ENCODE data around the gene PDE12. TPM values are rescaled to one million over a fixed set of nuclear protein-coding genes. Genes with fewer than 3 reads are reported as not detected.

PDE12 gene
- total and polyA plus RNA-seq, 2 experiments from 2014 or later, result 3.7 to 10.2 TPM

DNA sequence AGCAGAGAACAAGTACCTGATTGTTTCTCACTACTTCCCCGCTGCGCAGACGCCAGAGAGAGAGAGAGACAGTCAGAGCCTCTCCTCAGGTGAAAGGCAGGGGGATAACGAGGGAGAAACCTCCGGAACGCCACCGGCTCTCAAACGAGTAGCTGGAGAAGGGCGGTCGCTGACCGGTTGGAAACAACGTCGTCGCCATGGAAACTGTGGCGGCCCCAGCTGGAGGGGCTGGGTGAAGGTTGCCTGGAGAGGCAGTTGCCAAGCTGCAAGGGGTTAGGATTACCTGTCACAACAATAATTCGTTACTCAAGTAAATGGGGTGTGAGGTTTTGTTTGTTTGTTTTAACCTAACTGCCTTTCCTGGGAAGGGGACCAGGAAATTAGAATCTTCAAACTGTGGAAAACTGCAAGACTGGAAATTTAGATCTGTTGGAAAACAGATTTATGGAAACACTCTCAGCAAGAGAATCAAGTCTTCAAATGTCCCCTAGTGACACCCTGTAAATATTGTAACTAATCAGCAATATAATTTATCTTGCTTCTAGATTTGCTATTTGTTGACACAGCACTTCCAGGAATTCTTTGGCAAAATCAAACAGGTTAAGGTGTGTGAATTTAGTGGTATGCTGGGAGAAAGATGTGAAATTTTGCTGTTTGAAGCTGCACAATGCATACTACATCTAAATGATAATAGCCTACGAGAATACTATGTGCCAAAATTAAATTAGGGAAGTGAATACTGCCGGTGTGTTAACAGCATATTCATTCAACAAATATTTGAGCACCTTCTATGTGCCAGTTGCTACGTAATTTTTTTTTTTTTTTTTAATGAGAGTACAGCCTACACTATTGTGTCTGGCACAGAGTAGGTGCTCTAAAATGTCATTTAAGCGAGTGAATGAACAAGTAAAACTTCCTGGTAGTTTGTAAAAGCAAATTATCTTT lies 11.6 kb upstream of the PDE12 start, which contains the start of gene DNAH12:
Gene DNAH12, minus strand, starts transcription at position 164 of the 945 bp plus-strand sequence. CDS start 1,474 bp downstream, outside the sequence.
- no peak for TF ChIP-seq CTCF (IDR thresholded peaks at IDR 0.05; ENCODE audit: low read depth, low read length)
- Histone ChIP-seq H3K27me3 (no peaks in the 10 kb centered on the region), H3K4me1 (ENCODE audit: low read depth) (peaks cover 6% of the 10 kb centered on the region), H3K27ac (no peak within 1 kb of the TSS), H3K4me3 (peak within 1 kb of the TSS; percentile 8), H3K36me3 (no peaks in the 10 kb centered on the region), H3K9me3 (ENCODE audit: low read depth) (no peaks in the 10 kb centered on the region)
- peak; percentile 55 to 83 for DNase-seq (ENCODE audit: low read depth in 1 of 2, low spot score in 1 of 2)

GRCh38 chr3:57545636-57546268 lies 10.3 kb upstream of the PDE12 start:
- H3K4me3 ChIP-seq, result no peak overlapping the region
- no peak for TF ChIP-seq CTCF (IDR thresholded peaks at IDR 0.05; ENCODE audit: low read depth, low read length)
- H3K4me1 ChIP-seq (ENCODE audit: low read depth), result peaks cover 6% of the 10 kb centered on the region
- H3K27ac ChIP-seq, result no peak overlapping the region
- H3K9me3 ChIP-seq (ENCODE audit: low read depth), result no peaks in the 10 kb centered on the region
- no peaks in the 10 kb centered on the region for H3K36me3 ChIP-seq
- peak in 1 of 2 donors; percentile 67 for DNase-seq (ENCODE audit: low read depth in 1 of 2, low spot score in 1 of 2)
- no peaks in the 10 kb centered on the region for H3K27me3 ChIP-seq

DNA sequence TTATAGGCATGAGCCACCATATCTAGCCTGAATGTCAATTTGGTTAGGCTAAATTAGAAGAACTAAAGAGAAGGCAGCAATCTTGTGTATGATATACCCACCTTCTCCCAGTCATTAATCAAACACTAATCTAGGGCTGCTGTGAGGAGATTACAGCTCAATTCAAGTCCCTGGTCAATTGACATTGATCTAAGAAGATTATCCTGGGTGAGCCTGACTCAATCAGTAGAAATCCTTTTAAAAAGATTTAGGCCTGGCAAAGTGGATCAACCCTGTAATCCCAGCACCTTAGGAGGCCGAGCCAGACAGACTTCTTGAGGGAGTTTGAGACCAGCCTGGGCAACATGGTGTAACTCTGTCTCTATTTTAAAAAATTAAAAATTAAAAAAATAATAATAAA lies 9.5 kb upstream of the PDE12 start:
- DNase-seq (ENCODE audit: low read depth in 1 of 2, low spot score in 1 of 2), result no peak
- no peaks in the 10 kb centered on the region for H3K36me3 ChIP-seq
- TF ChIP-seq CTCF (IDR thresholded peaks at IDR 0.05; ENCODE audit: low read depth, low read length), result no peak

DNA sequence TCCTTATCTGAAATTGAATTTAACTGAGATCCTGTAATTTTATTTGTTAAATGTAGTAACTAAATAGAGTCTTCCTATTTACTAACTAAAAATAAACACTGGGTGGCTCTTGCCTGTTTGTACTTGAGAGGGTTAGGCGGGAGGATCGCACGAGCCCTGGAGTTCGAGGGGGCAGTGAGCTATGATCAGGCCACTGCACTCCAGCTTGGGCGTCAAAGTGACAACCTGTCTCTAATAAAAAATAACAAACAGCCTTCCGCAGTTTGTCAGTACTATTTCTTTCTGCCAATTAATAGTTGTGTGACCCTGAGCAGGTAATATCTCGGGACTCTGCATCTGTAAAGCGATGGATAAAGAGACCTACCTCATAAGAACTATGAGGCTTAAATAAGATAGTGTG lies 768 bp upstream of the PDE12 start:
- Histone ChIP-seq H3K9me3 (ENCODE audit: low read depth) (no peaks in the 10 kb centered on the region), H3K27me3 (peaks cover 11% of the 10 kb centered on the region), H3K4me3 (peak overlapping the region; percentile 59), H3K4me1 (ENCODE audit: low read depth) (no peaks in the 10 kb centered on the region), H3K27ac (no peak overlapping the region), H3K36me3 (no peaks in the 10 kb centered on the region)
- no peak for TF ChIP-seq CTCF (IDR thresholded peaks at IDR 0.05; ENCODE audit: low read depth, low read length)
- DNase-seq (ENCODE audit: low read depth in 1 of 2, low spot score in 1 of 2), result no peak

More for the DNA sequence above, 9.5 kb upstream of the PDE12 start:
- H3K9me3 ChIP-seq (ENCODE audit: low read depth), result no peaks in the 10 kb centered on the region
- H3K27me3 ChIP-seq, result no peaks in the 10 kb centered on the region
- H3K4me3 ChIP-seq, result no peak overlapping the region
- no peak overlapping the region for H3K27ac ChIP-seq
- H3K4me1 ChIP-seq (ENCODE audit: low read depth), result peaks cover 6% of the 10 kb centered on the region

GRCh38 chr3:57556459-57557084 lies 498 bp downstream of the PDE12 start:
- DNase-seq (ENCODE audit: low read depth in 1 of 2, low spot score in 1 of 2), result peak; percentile 27 to 43
- no peak for TF ChIP-seq CTCF (IDR thresholded peaks at IDR 0.05; ENCODE audit: low read depth, low read length)
- Histone ChIP-seq H3K27ac (peak overlapping the region; percentile 77), H3K4me3 (peak overlapping the region; percentile 59), H3K4me1 (ENCODE audit: low read depth) (peaks cover 1% of the 10 kb centered on the region), H3K36me3 (peaks cover 3% of the 10 kb centered on the region), H3K9me3 (ENCODE audit: low read depth) (no peaks in the 10 kb centered on the region), H3K27me3 (peaks cover 11% of the 10 kb centered on the region)
